Endodermal cell (in vitro differentiated cells): ENCODE results near the gene TDRD3. TPM values are rescaled to one million over a fixed set of nuclear protein-coding genes. Genes with fewer than 3 reads are reported as not detected.

Experiments used
- DNase-seq: peaks from one replicate; pipeline ENCODE4 v3.0.0-alpha.2; 2017
- H3K27ac ChIP-seq: 2 replicates; pipeline ENCODE4 v1.5.1; 2013; ENCODE audit warnings: mild to moderate bottlenecking, low read depth, low read length, moderate library complexity
- H3K27me3 ChIP-seq: 2 replicates; pipeline ENCODE4 v1.6.1; 2013; ENCODE audit warnings: mild to moderate bottlenecking, low read length, moderate library complexity; ENCODE audit not compliant: insufficient read depth, control insufficient read depth, poor library complexity, severe bottlenecking
- H3K36me3 ChIP-seq: 2 replicates; pipeline ENCODE4 v1.7.0; 2013; ENCODE audit warnings: mild to moderate bottlenecking, low read length, moderate library complexity; ENCODE audit not compliant: control insufficient read depth, insufficient read depth
- H3K4me1 ChIP-seq: one replicate; pipeline ENCODE4 v1.7.0; 2013; ENCODE audit warnings: low read length; ENCODE audit not compliant: control insufficient read depth, insufficient read depth
- H3K4me3 ChIP-seq: 2 replicates; pipeline ENCODE4 v1.5.1; 2013; ENCODE audit warnings: mild to moderate bottlenecking, low read length, moderate library complexity
- H3K9ac ChIP-seq: 2 replicates; pipeline ENCODE4 v1.6.1; 2013; ENCODE audit warnings: mild to moderate bottlenecking, low read length, moderate library complexity; ENCODE audit not compliant: poor library complexity, severe bottlenecking; ENCODE audit errors: extremely low read depth
- H3K9me3 ChIP-seq: 2 replicates; pipeline ENCODE4 v1.6.1; 2013; ENCODE audit warnings: mild to moderate bottlenecking, low read length, moderate library complexity; ENCODE audit not compliant: control insufficient read depth
- H3K27ac Mint-ChIP-seq: 2 replicates; pipeline ENCODE4 v1.8.0; 2020; ENCODE audit warnings: mixed read lengths
- H3K27me3 Mint-ChIP-seq: 2 replicates; pipeline ENCODE4 v1.8.0; 2021; ENCODE audit warnings: mild to moderate bottlenecking, mixed read lengths; ENCODE audit not compliant: insufficient read depth
- H3K36me3 Mint-ChIP-seq: 2 replicates; pipeline ENCODE4 v1.8.0; 2020; ENCODE audit warnings: low read depth, mixed read lengths
- H3K4me1 Mint-ChIP-seq: 2 replicates; pipeline ENCODE4 v1.8.0; 2020; ENCODE audit warnings: mixed read lengths
- H3K4me3 Mint-ChIP-seq: 2 replicates; pipeline ENCODE4 v1.8.0; 2020; ENCODE audit warnings: mild to moderate bottlenecking, moderate library complexity, mixed read lengths
- H3K9me3 Mint-ChIP-seq: 2 replicates; pipeline ENCODE4 v1.8.0; 2020; ENCODE audit warnings: mild to moderate bottlenecking, mixed read lengths
- CTCF ChIP-seq: fragments of 200-600 bp; sonication (generic); conservative IDR thresholded peaks from 2 replicates; pipeline ENCODE4 v1.5.0; 2021; ENCODE audit warnings: antibody characterized with exemption, mild to moderate bottlenecking
- WGBS, 2 experiments: methylation state at CpG; one replicate each; pipeline versions ENCODE4 v1.1.5 to v1.1.7; 2013; ENCODE audit warnings: missing lambda C conversion rate in 2 of 2, mixed read lengths in 1 of 2; ENCODE audit not compliant: insufficient coverage in 1 of 2, insufficient read length in 1 of 2; 5-methylcytosine and 5-hydroxymethylcytosine counted together
- total RNA-seq, 2 donors: library from RNA; stranded (reverse); fragmentation: NEBNext Ultra II Directional in 1 of 2; extraction: Animal tissue kit (Norgen Biotek cat#: 25700) in 1 of 2; gene quantifications; 2 replicates in 1 of 2; 3 replicates in 1 of 2; pipeline ENCODE4 v1.2.1, GENCODE V29; 2021

Gene TDRD3
- total RNA-seq, 2 donors from 2014 or later: 25.3 to 36.1 TPM

DNA sequence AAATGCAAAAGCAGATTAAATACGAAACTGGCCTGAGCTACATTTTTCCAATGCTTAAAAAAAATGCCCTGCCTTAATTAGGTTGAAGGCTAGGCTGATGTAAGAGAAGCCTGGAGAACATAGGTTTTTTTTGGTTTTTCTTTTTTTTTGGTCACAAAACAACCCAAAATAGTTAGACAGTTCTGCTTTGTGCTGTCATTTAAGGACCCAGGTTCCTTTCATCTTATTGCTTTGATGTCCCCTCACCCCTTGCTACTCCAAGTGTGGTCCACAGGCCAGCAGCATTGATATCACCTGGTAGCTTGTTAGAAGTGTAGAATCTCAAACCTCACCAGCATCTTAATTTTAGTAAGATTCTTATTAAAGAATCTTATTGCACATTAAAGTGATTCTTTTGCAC is 14.4 kb downstream of the TDRD3 start:
- 95 to 100% methylated on average over 1 of the region's 1 CpG for WGBS, 2 experiments

GRCh38 chr13:60411983-60412382 is 15.0 kb downstream of the TDRD3 start:
- no peak overlapping the region for H3K9ac ChIP-seq
- H3K36me3 ChIP-seq: peaks cover 3% of the 10 kb centered on the region
- H3K4me1 ChIP-seq: no peaks in the 10 kb centered on the region
- DNase-seq: no peak
- H3K27ac ChIP-seq: no peak overlapping the region
- no peaks in the 10 kb centered on the region for H3K27me3 ChIP-seq
- TF ChIP-seq CTCF: no peak
- Mint-ChIP-seq H3K9me3 (peaks cover 18% of the 10 kb centered on the region), H3K4me3 (no peak overlapping the region), H3K4me1 (no peaks in the 10 kb centered on the region), H3K36me3 (peaks cover 16% of the 10 kb centered on the region), H3K27ac (no peak overlapping the region), H3K27me3 (no peaks in the 10 kb centered on the region)
- 88 to 100% methylated on average over 1 to 2 of the region's 2 CpGs for WGBS, 2 experiments
- peaks cover 18% of the 10 kb centered on the region for H3K9me3 ChIP-seq
- H3K4me3 ChIP-seq: no peak overlapping the region

More for the DNA sequence above, 14.4 kb downstream of the TDRD3 start:
- Histone ChIP-seq H3K4me1 (no peaks in the 10 kb centered on the region), H3K36me3 (peaks cover 4% of the 10 kb centered on the region), H3K4me3 (no peak overlapping the region), H3K9me3 (peaks cover 19% of the 10 kb centered on the region), H3K27ac (no peak overlapping the region), H3K9ac (no peak overlapping the region), H3K27me3 (no peaks in the 10 kb centered on the region)
- Mint-ChIP-seq H3K36me3 (peaks cover 17% of the 10 kb centered on the region), H3K27ac (no peak overlapping the region), H3K4me3 (no peak overlapping the region), H3K9me3 (peaks cover 19% of the 10 kb centered on the region), H3K27me3 (no peaks in the 10 kb centered on the region), H3K4me1 (no peaks in the 10 kb centered on the region)
- DNase-seq: no peak
- TF ChIP-seq CTCF: no peak

- Histone ChIP-seq H3K27me3 (no peaks in the 10 kb centered on the region), H3K4me1 (no peaks in the 10 kb centered on the region), H3K9ac (no peak overlapping the region), H3K4me3 (no peak overlapping the region), H3K36me3 (no peaks in the 10 kb centered on the region), H3K27ac (no peak overlapping the region), H3K9me3 (peaks cover 8% of the 10 kb centered on the region)
- H3K9me3 Mint-ChIP-seq: peaks cover 7% of the 10 kb centered on the region
- H3K27ac Mint-ChIP-seq: no peak overlapping the region
- peaks cover 14% of the 10 kb centered on the region for H3K36me3 Mint-ChIP-seq
- no peak for TF ChIP-seq CTCF
- no peaks in the 10 kb centered on the region for H3K27me3 Mint-ChIP-seq
- H3K4me3 Mint-ChIP-seq: no peak overlapping the region
- peaks cover 5% of the 10 kb centered on the region for H3K4me1 Mint-ChIP-seq
- 80 to 97% methylated on average over 1 to 3 of the region's 3 CpGs for WGBS, 2 experiments
- no peak for DNase-seq
Observed at GRCh38 chr13:60412909-60413616, 16.0 kb downstream of the TDRD3 start.
